ENCODE measurements around the gene ARL16. TPM values are rescaled to one million over a fixed set of nuclear protein-coding genes. Genes with fewer than 3 reads are reported as not detected.

The ARL16 gene, protein sequence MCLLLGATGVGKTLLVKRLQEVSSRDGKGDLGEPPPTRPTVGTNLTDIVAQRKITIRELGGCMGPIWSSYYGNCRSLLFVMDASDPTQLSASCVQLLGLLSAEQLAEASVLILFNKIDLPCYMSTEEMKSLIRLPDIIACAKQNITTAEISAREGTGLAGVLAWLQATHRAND
- total RNA-seq (2021; fragmentation: NEBNext Ultra II Directional; extraction: Animal tissue kit (Norgen Biotek cat#: 25700)), result 10 to 100 TPM; 39.4 to 50.5 (median 46.7) TPM
- long read RNA-seq, transcript ARL16-201 (5 exons, 1,227 nt), result major isoform, 44 of 73 reads
- long read RNA-seq, transcript ARL16-204 (5 exons, 1,526 nt), result minor isoform, 5 of 73 reads
- long read RNA-seq, partial matches to known transcripts, result 1 of 73 reads
- long read RNA-seq, other reads (novel, unspliced or antisense), result 16 of 73 reads

DNA sequence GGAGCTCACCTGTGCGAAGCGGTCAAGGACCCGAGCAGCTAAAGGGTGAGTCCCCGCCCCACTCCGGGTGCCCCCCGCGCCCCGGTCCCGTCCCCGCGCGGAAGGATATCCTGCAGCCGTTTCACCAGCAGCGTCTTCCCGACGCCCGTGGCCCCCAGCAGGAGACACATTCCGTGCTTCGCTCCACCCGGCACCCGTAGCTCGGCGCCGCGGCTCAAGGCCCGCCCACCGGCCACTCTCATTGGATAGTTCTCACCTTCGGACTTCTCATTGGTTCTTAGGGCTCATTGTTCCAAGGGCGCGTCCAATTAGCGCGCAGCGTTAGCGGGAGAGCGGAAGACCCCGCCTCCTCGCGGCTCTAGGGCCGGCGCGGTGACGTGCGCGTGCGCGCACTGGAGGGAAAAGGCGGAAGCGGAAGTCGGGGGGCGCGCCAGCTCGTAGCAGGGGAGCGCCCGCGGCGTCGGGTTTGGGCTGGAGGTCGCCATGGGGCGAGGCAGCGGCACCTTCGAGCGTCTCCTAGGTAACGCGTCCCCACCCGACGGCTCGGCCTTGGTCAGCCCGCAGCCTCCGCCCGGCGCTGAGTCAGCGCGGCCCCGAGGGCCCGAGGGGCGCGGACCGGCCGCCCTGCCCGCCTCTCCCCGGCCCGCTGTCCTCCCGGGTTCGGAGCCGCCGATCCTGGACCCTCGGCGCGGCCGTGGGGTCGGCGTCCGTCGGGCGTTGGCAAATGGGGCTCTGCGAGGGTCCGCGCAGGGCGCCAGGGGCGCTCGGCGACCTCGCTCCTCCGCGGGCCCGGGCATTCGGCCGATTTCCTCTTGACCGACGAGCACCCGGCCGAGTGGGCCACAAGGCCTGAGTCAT is at the start of gene ARL16, which contains the start of gene HGS:
Gene ARL16, minus strand, starts transcription at position 214 of the 858 bp plus-strand sequence. Its CDS starts 44 bp downstream, at position 170.
Gene HGS, plus strand, starts transcription at position 428 of the 858 bp plus-strand sequence. Its CDS starts 56 bp downstream, at position 484.
- TF ChIP-seq, protein P1, sequence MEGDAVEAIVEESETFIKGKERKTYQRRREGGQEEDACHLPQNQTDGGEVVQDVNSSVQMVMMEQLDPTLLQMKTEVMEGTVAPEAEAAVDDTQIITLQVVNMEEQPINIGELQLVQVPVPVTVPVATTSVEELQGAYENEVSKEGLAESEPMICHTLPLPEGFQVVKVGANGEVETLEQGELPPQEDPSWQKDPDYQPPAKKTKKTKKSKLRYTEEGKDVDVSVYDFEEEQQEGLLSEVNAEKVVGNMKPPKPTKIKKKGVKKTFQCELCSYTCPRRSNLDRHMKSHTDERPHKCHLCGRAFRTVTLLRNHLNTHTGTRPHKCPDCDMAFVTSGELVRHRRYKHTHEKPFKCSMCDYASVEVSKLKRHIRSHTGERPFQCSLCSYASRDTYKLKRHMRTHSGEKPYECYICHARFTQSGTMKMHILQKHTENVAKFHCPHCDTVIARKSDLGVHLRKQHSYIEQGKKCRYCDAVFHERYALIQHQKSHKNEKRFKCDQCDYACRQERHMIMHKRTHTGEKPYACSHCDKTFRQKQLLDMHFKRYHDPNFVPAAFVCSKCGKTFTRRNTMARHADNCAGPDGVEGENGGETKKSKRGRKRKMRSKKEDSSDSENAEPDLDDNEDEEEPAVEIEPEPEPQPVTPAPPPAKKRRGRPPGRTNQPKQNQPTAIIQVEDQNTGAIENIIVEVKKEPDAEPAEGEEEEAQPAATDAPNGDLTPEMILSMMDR (IDR thresholded peaks at IDR 0.05), result peak; percentile 3; the same call in 1 of the 2 replicates
- H3K27me3 Mint-ChIP-seq (ENCODE audit: insufficient read depth), result peaks cover 15% of the 10 kb centered on the region

DNA sequence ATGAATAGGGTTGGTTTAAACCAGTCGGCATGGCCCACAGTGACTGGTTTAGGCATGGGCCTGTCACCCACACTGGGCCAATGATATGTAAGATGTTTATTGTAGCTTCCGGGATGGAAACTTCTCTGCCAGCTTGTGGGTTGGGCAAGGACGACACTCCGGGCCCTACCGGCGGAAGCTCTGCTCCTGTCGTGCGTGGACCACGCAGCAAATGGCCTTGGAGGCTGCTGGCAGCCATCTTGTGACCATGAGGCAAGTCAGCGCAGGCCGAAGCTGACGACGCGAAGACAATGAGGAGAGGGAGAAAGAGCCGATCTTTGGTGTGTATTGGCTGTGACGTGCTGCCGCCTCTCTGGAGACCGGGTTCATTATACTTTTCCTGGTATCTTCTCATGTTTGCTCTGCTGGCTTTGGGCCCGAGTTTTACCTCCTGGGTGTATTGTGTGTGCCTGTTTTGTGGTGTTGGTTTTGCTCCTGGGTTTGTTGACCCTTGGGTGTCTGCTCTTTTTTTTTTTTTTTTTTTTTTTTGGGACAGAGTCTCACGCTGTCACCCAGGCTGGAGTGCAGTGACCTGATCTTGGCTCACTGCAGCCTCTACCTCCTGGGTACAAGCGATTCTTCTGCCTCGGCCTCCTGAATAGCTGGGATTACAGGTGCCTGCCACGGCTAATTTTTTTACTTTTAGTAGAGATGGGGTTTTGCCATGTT is 43.9 kb upstream of the ARL16 start:
- Mint-ChIP-seq H3K9me3 (no peaks in the 10 kb centered on the region), H3K27ac (no peak overlapping the region)

More for the DNA sequence above, at the start of gene ARL16, which contains the start of gene HGS:
- H3K4me3 Mint-ChIP-seq, result peak within 1 kb of the TSS; percentile 98
- H3K9me3 Mint-ChIP-seq, result no peaks in the 10 kb centered on the region
- peak; percentile 100 for DNase-seq
- peak within 1 kb of the TSS; percentile 99 for H3K27ac Mint-ChIP-seq
- H3K4me1 Mint-ChIP-seq (ENCODE audit: low read depth), result peaks cover 24% of the 10 kb centered on the region
- peaks cover 23% of the 10 kb centered on the region for H3K36me3 Mint-ChIP-seq (ENCODE audit: low read depth)

DNA sequence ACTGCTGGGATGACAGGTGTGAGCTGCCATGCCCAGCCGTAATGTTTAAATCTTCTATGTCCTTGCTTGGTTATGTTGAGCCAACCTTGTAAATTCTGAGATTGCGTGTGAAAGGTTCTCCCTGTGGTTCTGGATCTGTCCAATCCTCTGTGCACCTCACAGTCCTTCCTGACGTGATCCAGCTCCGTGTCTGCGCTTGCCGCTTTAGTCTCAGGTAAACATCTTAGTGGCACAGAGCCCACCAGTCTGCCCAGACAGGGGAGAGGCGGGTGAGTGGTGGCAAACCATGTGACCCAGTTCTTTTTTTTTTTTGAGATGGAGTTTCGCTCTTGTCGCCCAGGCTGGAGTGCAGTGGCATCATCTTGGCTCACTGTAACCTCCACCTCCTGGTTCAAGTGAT is 42.4 kb upstream of the ARL16 start:
- DNase-seq, result no peak
- Mint-ChIP-seq H3K27me3 (ENCODE audit: insufficient read depth) (peaks cover 4% of the 10 kb centered on the region), H3K4me3 (no peak overlapping the region), H3K27ac (no peak overlapping the region), H3K4me1 (ENCODE audit: low read depth) (peaks cover 17% of the 10 kb centered on the region), H3K36me3 (ENCODE audit: low read depth) (no peaks in the 10 kb centered on the region), H3K9me3 (no peaks in the 10 kb centered on the region)
- TF ChIP-seq, protein P1 (IDR thresholded peaks at IDR 0.05), result no peak

More for the DNA sequence above, 43.9 kb upstream of the ARL16 start:
- Mint-ChIP-seq H3K36me3 (ENCODE audit: low read depth) (no peaks in the 10 kb centered on the region), H3K4me3 (no peak overlapping the region), H3K27me3 (ENCODE audit: insufficient read depth) (peaks cover 4% of the 10 kb centered on the region), H3K4me1 (ENCODE audit: low read depth) (peaks cover 32% of the 10 kb centered on the region)
- TF ChIP-seq, protein P1 (IDR thresholded peaks at IDR 0.05), result no peak
- DNase-seq, result no peak

DNA sequence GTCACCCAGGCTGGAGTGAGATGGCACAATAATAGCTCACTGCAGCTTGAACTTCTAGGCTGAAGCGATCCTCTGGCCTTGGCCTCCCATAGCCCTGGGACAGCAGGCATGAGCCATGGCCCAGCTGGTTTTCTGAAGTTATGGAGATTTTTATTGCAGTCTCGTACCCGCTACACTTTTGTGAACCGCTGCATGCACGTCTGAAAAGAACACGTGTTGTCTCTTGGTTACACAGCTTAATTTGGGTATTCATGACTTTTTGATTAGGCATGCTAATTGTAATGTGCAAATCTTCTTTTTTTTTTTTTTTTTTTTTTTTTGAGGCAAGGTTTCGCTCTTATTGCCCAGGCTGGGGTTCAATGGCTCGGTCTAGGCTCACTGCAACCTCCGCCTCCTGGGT is 41.8 kb upstream of the ARL16 start:
- peaks cover 4% of the 10 kb centered on the region for H3K27me3 Mint-ChIP-seq (ENCODE audit: insufficient read depth)
- H3K4me3 Mint-ChIP-seq, result no peak overlapping the region
- TF ChIP-seq, protein P1 (IDR thresholded peaks at IDR 0.05), result no peak
- no peaks in the 10 kb centered on the region for H3K36me3 Mint-ChIP-seq (ENCODE audit: low read depth)
- H3K9me3 Mint-ChIP-seq, result no peaks in the 10 kb centered on the region
- no peak for DNase-seq
- peaks cover 13% of the 10 kb centered on the region; the same call in 1 of the 2 replicates for H3K4me1 Mint-ChIP-seq (ENCODE audit: low read depth)
- no peak overlapping the region for H3K27ac Mint-ChIP-seq

DNA sequence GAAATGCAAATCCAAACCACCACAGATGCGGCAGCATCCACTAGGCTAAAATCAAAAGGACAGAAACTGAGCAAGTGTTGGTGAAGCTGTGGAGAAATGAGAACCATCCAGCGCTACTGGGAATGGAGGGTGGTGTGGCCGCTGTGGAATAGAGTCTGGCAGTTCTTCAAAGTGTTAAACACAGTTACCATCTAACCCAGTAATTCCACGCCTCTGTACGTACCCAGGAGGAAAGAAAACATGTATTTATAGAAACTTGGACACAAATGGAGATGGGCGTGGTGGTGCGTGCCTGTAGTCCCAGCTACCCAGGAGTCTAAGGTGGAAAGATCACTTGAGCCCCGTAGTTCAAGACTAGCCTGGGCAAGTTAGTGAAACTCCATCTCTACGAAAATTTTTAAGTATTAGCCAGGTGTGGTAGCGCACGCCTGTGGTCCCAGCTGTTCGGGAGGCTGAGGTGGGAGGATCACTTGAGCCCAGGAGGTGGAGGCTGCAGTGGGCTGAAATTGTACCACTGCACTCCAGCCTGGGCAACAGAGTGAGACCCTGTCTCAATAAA is 40.1 kb upstream of the ARL16 start:
- H3K9me3 Mint-ChIP-seq, result no peaks in the 10 kb centered on the region
- TF ChIP-seq, protein P1 (IDR thresholded peaks at IDR 0.05), result no peak
- H3K36me3 Mint-ChIP-seq (ENCODE audit: low read depth), result no peaks in the 10 kb centered on the region; the same call in 1 of the 2 replicates
- H3K27me3 Mint-ChIP-seq (ENCODE audit: insufficient read depth), result peaks cover 4% of the 10 kb centered on the region
- no peak overlapping the region for H3K4me3 Mint-ChIP-seq
- H3K27ac Mint-ChIP-seq, result no peak overlapping the region
- peaks cover 13% of the 10 kb centered on the region; the same call in 1 of the 2 replicates for H3K4me1 Mint-ChIP-seq (ENCODE audit: low read depth)
- DNase-seq, result no peak

Measured in HFFc6 (cell line).